ENCODE measurements around the gene ECI2. TPM values are rescaled to one million over a fixed set of nuclear protein-coding genes. Genes with fewer than 3 reads are reported as not detected.

The ECI2 gene
- total RNA-seq, 4 donors from 2014 or later: 22.8 to 35.4 (median 30.2) TPM

Other genes starting within 250 kb of the ECI2 start
- not detected for gene FAM217A, start 56.4 kb downstream of the ECI2 start, total RNA-seq